HepG2 (cell line): ENCODE results near the gene LMAN2. TPM values are rescaled to one million over a fixed set of nuclear protein-coding genes. Genes with fewer than 3 reads are reported as not detected.

Experiments used
- KLF13 ChIP-seq: sonication (generic); formaldehyde crosslinking; IDR thresholded peaks from 2 replicates; pipeline ENCODE4 v1.4.0; 2020; ENCODE audit warnings: mild to moderate bottlenecking, missing genetic modification reagents
- NR2C2 ChIP-seq: sonication (generic); formaldehyde crosslinking; IDR thresholded peaks from 2 replicates; pipeline ENCODE4 v1.4.0; 2020; ENCODE audit warnings: missing genetic modification reagents, mild to moderate bottlenecking, moderate library complexity, borderline replicate concordance
- NR2F2 ChIP-seq: IDR thresholded peaks from 2 replicates; pipeline ENCODE4 v1.6.1; 2012; ENCODE audit warnings: low read depth, inconsistent platforms, borderline replicate concordance
- SOX6 ChIP-seq, 2 experiments: fragments of 450-650 bp in 1 of 2; sonication (generic) in 1 of 2; formaldehyde crosslinking in 1 of 2; IDR thresholded peaks; 2 replicates each; pipeline versions ENCODE4 v1.4.0 to v1.6.1; 2017 to 2020; ENCODE audit warnings: antibody characterized with exemption in 1 of 2, mild to moderate bottlenecking in 1 of 2, missing genetic modification reagents in 1 of 2
- ZBTB7B ChIP-seq: sonication (generic); formaldehyde crosslinking; IDR thresholded peaks from 2 replicates; pipeline ENCODE4 v1.4.0; 2020; ENCODE audit warnings: missing genetic modification reagents
- ZC3H13 ChIP-seq: sonication (generic); formaldehyde crosslinking; IDR thresholded peaks from 2 replicates; pipeline ENCODE4 v1.8.1; 2023; ENCODE audit warnings: mild to moderate bottlenecking, missing genetic modification reagents, moderate library complexity
- polyA plus RNA-seq, 8 experiments: library from polyadenylated mRNA; depleted of rRNA in 3 of 8; stranded (reverse) in 7 of 8; unstranded in 1 of 8; fragments of >200 nt; fragmentation: Illumina TruSeq in 4 of 8; extraction: Trizol in 4 of 8; gene quantifications; 2 replicates each; pipeline versions ENCODE4 v1.2.1 to v1.2.3, GENCODE V29; 2011 to 2016; ENCODE audit warnings: low read depth in 4 of 8, missing spikeins in 1 of 8, mixed read lengths in 1 of 8; ENCODE audit not compliant: insufficient read depth in 1 of 8
- total RNA-seq, 5 experiments: library from RNA; depleted of rRNA; stranded (reverse); fragments of >200 nt; fragmentation: Illumina TruSeq; extraction: Trizol; gene quantifications; 2 replicates each; pipeline ENCODE4 v1.2.3, GENCODE V29; 2016; ENCODE audit warnings: low read depth in 1 of 5
- TF ChIP-seq, protein P1 (sequence below): sonication (generic); formaldehyde crosslinking; IDR thresholded peaks from 2 replicates; pipeline ENCODE4 v1.4.0; 2020; ENCODE audit warnings: missing genetic modification reagents
- TF ChIP-seq, protein P2 (sequence below): IDR thresholded peaks from 2 replicates; pipeline ENCODE4 v1.6.1; 2012; ENCODE audit warnings: inconsistent platforms
- TF ChIP-seq, protein P3 (sequence below): sonication (generic); formaldehyde crosslinking; IDR thresholded peaks from 2 replicates; pipeline ENCODE4 v1.8.0; 2023; ENCODE audit warnings: mild to moderate bottlenecking, missing genetic modification reagents

Gene LMAN2
- total and polyA plus RNA-seq, 2 of the 13 experiments (the other 11 are each of a cell fraction or from before 2014, with no cell fraction given), result 191 to 197 TPM

GRCh38 chr5:177314376-177315342 lies 36.8 kb downstream of the LMAN2 start (continued):
- TF ChIP-seq ZBTB7B (CRISPR knock-in tag) (peak; percentile 50; the same call in 1 of the 2 replicates), SOX6 (IDR thresholded peaks at IDR 0.05) (no peak), SOX6 (CRISPR knock-in tag; IDR thresholded peaks at IDR 0.05) (0 out of 2 replicates have a peak, but pooled peaks have one; percentile 24), NR2C2 (peak; percentile 22; the same call in 1 of the 2 replicates), ZC3H13 (CRISPR knock-in tag) (0 out of 2 replicates have a peak, but pooled peaks have one; percentile 26), KLF13 (CRISPR knock-in tag) (no peak), NR2F2 (no peak)
- TF ChIP-seq, protein P1, sequence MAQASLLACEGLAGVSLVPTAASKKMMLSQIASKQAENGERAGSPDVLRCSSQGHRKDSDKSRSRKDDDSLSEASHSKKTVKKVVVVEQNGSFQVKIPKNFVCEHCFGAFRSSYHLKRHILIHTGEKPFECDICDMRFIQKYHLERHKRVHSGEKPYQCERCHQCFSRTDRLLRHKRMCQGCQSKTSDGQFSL (CRISPR knock-in tag), result 0 out of 2 replicates have a peak, but pooled peaks have one; percentile 10
- TF ChIP-seq, protein P2, sequence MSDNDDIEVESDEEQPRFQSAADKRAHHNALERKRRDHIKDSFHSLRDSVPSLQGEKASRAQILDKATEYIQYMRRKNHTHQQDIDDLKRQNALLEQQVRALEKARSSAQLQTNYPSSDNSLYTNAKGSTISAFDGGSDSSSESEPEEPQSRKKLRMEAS, result 0 out of 2 replicates have a peak, but pooled peaks have one; percentile 20
- TF ChIP-seq, protein P3, sequence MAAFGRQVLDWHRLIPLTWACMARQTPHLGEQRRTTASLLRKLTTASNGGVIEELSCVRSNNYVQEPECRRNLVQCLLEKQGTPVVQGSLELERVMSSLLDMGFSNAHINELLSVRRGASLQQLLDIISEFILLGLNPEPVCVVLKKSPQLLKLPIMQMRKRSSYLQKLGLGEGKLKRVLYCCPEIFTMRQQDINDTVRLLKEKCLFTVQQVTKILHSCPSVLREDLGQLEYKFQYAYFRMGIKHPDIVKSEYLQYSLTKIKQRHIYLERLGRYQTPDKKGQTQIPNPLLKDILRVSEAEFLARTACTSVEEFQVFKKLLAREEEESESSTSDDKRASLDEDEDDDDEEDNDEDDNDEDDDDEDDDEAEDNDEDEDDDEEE, result no peak
